ENCODE results near the gene PRC1. TPM values are rescaled to one million over a fixed set of nuclear protein-coding genes. Genes with fewer than 3 reads are reported as not detected.

PRC1 gene
- polyA plus RNA-seq, 1 donor (not counting 4 experiments of a cell fraction or from before 2014, with no cell fraction given) = 105 TPM

GRCh38 chr15:90953947-90954711 lies 40.2 kb downstream of the PRC1 start:
- Histone ChIP-seq H4K20me1 (ENCODE audit: control insufficient read depth, extremely low read depth, insufficient read depth, low read length) (no peaks in the 10 kb centered on the region), H3K4me3 (ENCODE audit: control insufficient read depth in 2 of 3, extremely low read depth in 1 of 3, insufficient read depth in 2 of 3, low read depth in 1 of 3, low read length in 3 of 3) (peak overlapping the region in 1 of 3 experiments; percentile 77), H3K27ac (ENCODE audit: control insufficient read depth, insufficient read depth, low read length) (no peak overlapping the region), H3K79me2 (ENCODE audit: control insufficient read depth, insufficient read depth, low read length) (no peaks in the 10 kb centered on the region), H3K9ac (ENCODE audit: control insufficient read depth, extremely low read depth, insufficient read depth, low read length) (no peak overlapping the region), H3K4me2 (ENCODE audit: control insufficient read depth, extremely low read depth, insufficient read depth, low read depth, low read length) (peak overlapping the region; percentile 87), H3K36me3 (ENCODE audit: control insufficient read depth in 2 of 2, extremely low read depth in 1 of 2, insufficient read depth in 2 of 2, low read length in 2 of 2) (peaks cover 18 to 27% of the 10 kb centered on the region in 2 experiments), H3K27me3 (ENCODE audit: control insufficient read depth, extremely low read depth, insufficient read depth, low read length) (no peaks in the 10 kb centered on the region), H3K4me1 (ENCODE audit: control insufficient read depth, extremely low read depth, insufficient read depth, low read length) (peaks cover 20% of the 10 kb centered on the region), H3K9me3 (ENCODE audit: control insufficient read depth, low read depth, low read length) (no peaks in the 10 kb centered on the region), H2AFZ (ENCODE audit: control insufficient read depth, low read length) (no peak overlapping the region), H3K9me1 (ENCODE audit: control insufficient read depth, extremely low read depth, insufficient read depth, low read length) (no peaks in the 10 kb centered on the region)
- dilution Hi-C loops (cut with MboI; ENCODE audit: extremely low pct_ligation_motif_present, low sequenced_read_pairs) = no loop called here
- no peak for FAIRE-seq
- DNase-seq (ENCODE audit: low read depth, low spot score) = no peak
- no peak for TF ChIP-seq EZH2 (IDR thresholded peaks at IDR 0.05; ENCODE audit: low read length)
- no peak for TF ChIP-seq CTCF (optimal IDR thresholded peaks at IDR 0.05 in 1 of 3, IDR thresholded peaks at IDR 0.05 in 1 of 3, conservative IDR thresholded peaks at IDR 0.05 in 1 of 3; ENCODE audit: extremely low read depth in 1 of 3, insufficient read depth in 2 of 3, low read length in 3 of 3)

- H3K4me2 ChIP-seq (ENCODE audit: control insufficient read depth, extremely low read depth, insufficient read depth, low read depth, low read length) = no peak overlapping the region
- no peaks in the 10 kb centered on the region for H3K79me2 ChIP-seq (ENCODE audit: control insufficient read depth, insufficient read depth, low read length)
- no peaks in the 10 kb centered on the region for H3K27me3 ChIP-seq (ENCODE audit: control insufficient read depth, extremely low read depth, insufficient read depth, low read length)
- no peaks in the 10 kb centered on the region for H3K9me1 ChIP-seq (ENCODE audit: control insufficient read depth, extremely low read depth, insufficient read depth, low read length)
- no peak overlapping the region for H3K27ac ChIP-seq (ENCODE audit: control insufficient read depth, insufficient read depth, low read length)
- DNase-seq (ENCODE audit: low read depth, low spot score) (no peak), FAIRE-seq (no peak)
- H4K20me1 ChIP-seq (ENCODE audit: control insufficient read depth, extremely low read depth, insufficient read depth, low read length) = no peaks in the 10 kb centered on the region
- H3K4me1 ChIP-seq (ENCODE audit: control insufficient read depth, extremely low read depth, insufficient read depth, low read length) = peaks cover 21% of the 10 kb centered on the region
- no peak overlapping the region for H3K4me3 ChIP-seq (ENCODE audit: control insufficient read depth in 2 of 3, extremely low read depth in 1 of 3, insufficient read depth in 2 of 3, low read depth in 1 of 3, low read length in 3 of 3)
- H3K9me3 ChIP-seq (ENCODE audit: control insufficient read depth, low read depth, low read length) = no peaks in the 10 kb centered on the region
- no peak overlapping the region for H2AFZ ChIP-seq (ENCODE audit: control insufficient read depth, low read length)
- H3K36me3 ChIP-seq (ENCODE audit: control insufficient read depth in 2 of 2, extremely low read depth in 1 of 2, insufficient read depth in 2 of 2, low read length in 2 of 2) = peaks cover 22 to 31% of the 10 kb centered on the region in 2 experiments
- dilution Hi-C loops (cut with MboI; ENCODE audit: extremely low pct_ligation_motif_present, low sequenced_read_pairs) = no loop called here
- TF ChIP-seq CTCF (optimal IDR thresholded peaks at IDR 0.05 in 1 of 3, IDR thresholded peaks at IDR 0.05 in 1 of 3, conservative IDR thresholded peaks at IDR 0.05 in 1 of 3; ENCODE audit: extremely low read depth in 1 of 3, insufficient read depth in 2 of 3, low read length in 3 of 3) (no peak), EZH2 (IDR thresholded peaks at IDR 0.05; ENCODE audit: low read length) (no peak)
- no peak overlapping the region for H3K9ac ChIP-seq (ENCODE audit: control insufficient read depth, extremely low read depth, insufficient read depth, low read length)
Measured at GRCh38 chr15:90952901-90953677, 41.2 kb downstream of the PRC1 start.
